T-helper 1 cell treated with Interleukin-12 subunit alpha and Interleukin-12 subunit beta and Interleukin-4 antibody, amounts not matched to agents 30 ng/mL and 1 ng/mL, for 36 hours (primary cell): Measurements from ENCODE around the gene POLR2E. TPM values are rescaled to one million over a fixed set of nuclear protein-coding genes. Genes with fewer than 3 reads are reported as not detected.

Source experiments
- total RNA-seq: library from RNA; stranded (reverse); gene quantifications from 2 replicates; pipeline ENCODE4 v1.2.3, GENCODE V29; 2022

The POLR2E gene
- total RNA-seq, 1 donor from 2014 or later = 155 TPM

Other genes with a start within 250 kb of the POLR2E start
- gene ELANE, start 243.1 kb downstream of the POLR2E start, total RNA-seq = not detected in 2 replicates
- 1.0 and 1.2 TPM in 2 replicates for gene CFD, start 235.7 kb downstream of the POLR2E start, total RNA-seq
- 64.3 and 74.3 TPM in 2 replicates for gene MED16, start 202.2 kb downstream of the POLR2E start, total RNA-seq
- gene RNU6-9, start 201.9 kb downstream of the POLR2E start, total RNA-seq = not detected in 2 replicates
- 122 and 138 TPM in 2 replicates for gene R3HDM4, start 182.2 kb downstream of the POLR2E start, total RNA-seq
- 1.1 and 2.2 TPM in 2 replicates for gene KISS1R, start 178.0 kb downstream of the POLR2E start, total RNA-seq
- 27.3 and 28.9 TPM in 2 replicates for gene ARID3A, start 169.3 kb downstream of the POLR2E start, total RNA-seq
- gene WDR18, start 111.0 kb downstream of the POLR2E start, total RNA-seq = 54.8 and 57.5 TPM in 2 replicates
- not detected in 2 replicates for gene GRIN3B, start 95.0 kb downstream of the POLR2E start, total RNA-seq
- 181 and 185 TPM in 2 replicates for gene TMEM259, start 74.3 kb downstream of the POLR2E start, total RNA-seq
- gene RNU6-2, start 73.9 kb downstream of the POLR2E start, total RNA-seq = not detected in 2 replicates
- 436 and 459 TPM in 2 replicates for gene CNN2, start 68.8 kb downstream of the POLR2E start, total RNA-seq
- 63.6 and 71.7 TPM in 2 replicates for gene ABCA7, start 55.3 kb downstream of the POLR2E start, total RNA-seq
- gene ARHGAP45, start 28.2 kb downstream of the POLR2E start, total RNA-seq = 471 and 479 TPM in 2 replicates
- gene GPX4, start 8.6 kb upstream of the POLR2E start, total RNA-seq = 131 and 142 TPM in 2 replicates
- 164 and 179 TPM in 2 replicates for gene SBNO2, start 78.9 kb upstream of the POLR2E start, total RNA-seq
- 68.7 and 77.1 TPM in 2 replicates for gene STK11, start 110.4 kb upstream of the POLR2E start, total RNA-seq
- 0.10 TPM in 1 of 2 replicates, not detected in the other for gene CBARP, start 142.6 kb upstream of the POLR2E start, total RNA-seq
- gene ATP5F1D, start 146.4 kb upstream of the POLR2E start, total RNA-seq = 161 and 183 TPM in 2 replicates
- 106 and 107 TPM in 2 replicates for gene MIDN, start 153.2 kb upstream of the POLR2E start, total RNA-seq
- gene CIRBP, start 174.0 kb upstream of the POLR2E start, total RNA-seq = 208 and 213 TPM in 2 replicates
- 55.8 and 64.6 TPM in 2 replicates for gene FAM174C, start 180.2 kb upstream of the POLR2E start, total RNA-seq
- gene EFNA2, start 190.5 kb upstream of the POLR2E start, total RNA-seq = not detected in 2 replicates